Heart left ventricle (tissue), 13 donors: ENCODE results near the gene IFNLR1.

Experiments
- CTCF ChIP-seq, 12 donors: fragments of 200-600 bp; sonication (generic) in 4 of 12; IDR thresholded peaks; one replicate each; pipeline versions ENCODE4 v1.5.0 to v1.8.0; 2018 to 2022; ENCODE audit warnings: antibody characterized with exemption in 12 of 12, mild to moderate bottlenecking in 5 of 12
- POLR2A ChIP-seq, 2 donors: fragments of 450-650 bp; IDR thresholded peaks; one replicate each; pipeline ENCODE4 v1.6.1; 2017; ENCODE audit warnings: antibody characterized with exemption in 2 of 2, mild to moderate bottlenecking in 2 of 2, moderate library complexity in 2 of 2
- donor health status: ischemic (EF 13 %, LVEDD 7.1; RV severe dilation, severe dysfunction).
- donor health status: DM: no; HTN: yes; CAD: no.
- donor health status: DM: no; HTN: no; CAD: no.
- donor health status: ischemic (EF 25% LVEDD 6.9; RV normal size, moderate dysfunction).
- donor health status: ischemic (EF 25% LVEDD 5.7; RV mildly dilated, moderate dysfunction).
- donor health status: ischemic (EF 35%, LVEDD 5.7; RV mildly dilated, moderate dysfunction).
- donor health status: nonischemic (EF 11% LVEDD 7.7; RV severe dilation, severe dysfunction).
- donor health status: DM: yes; HTN: yes; CAD: no.
- donor health status: PGD.
- donor health status: ischemic (EF 29% LVEDD 5.4; RV normal size, mild dysfunction).
- donor health status: nonischemic (EF 23%, LVEDD 6.1; RV moderate dilation, normal function).

GRCh38 chr1:24209097-24209496 is 22.0 kb upstream of the IFNLR1 start:
- no peak for TF ChIP-seq CTCF (IDR thresholded peaks at IDR 0.05)
- TF ChIP-seq POLR2A (IDR thresholded peaks at IDR 0.05), result no peak
